GM18499 (cell line): ENCODE measurements around the gene CD2AP.
A peak's percentile ranks its signal among the peaks of the same experiment; 100 is the strongest.
"Not testable (repeated sequence)": the region's sequence is repeated elsewhere in the genome, so short reads cannot be mapped to it uniquely, and the experiment has no call there.

Experiments
- ATAC-seq: cut with Tn5 transposase; IDR thresholded peaks from one replicate; pipeline ENCODE4 v1.9.1; 2021; ENCODE audit warnings: moderate number of reproducible peaks; ENCODE audit not compliant: insufficient read depth, unreplicated experiment

The CD2AP gene

DNA sequence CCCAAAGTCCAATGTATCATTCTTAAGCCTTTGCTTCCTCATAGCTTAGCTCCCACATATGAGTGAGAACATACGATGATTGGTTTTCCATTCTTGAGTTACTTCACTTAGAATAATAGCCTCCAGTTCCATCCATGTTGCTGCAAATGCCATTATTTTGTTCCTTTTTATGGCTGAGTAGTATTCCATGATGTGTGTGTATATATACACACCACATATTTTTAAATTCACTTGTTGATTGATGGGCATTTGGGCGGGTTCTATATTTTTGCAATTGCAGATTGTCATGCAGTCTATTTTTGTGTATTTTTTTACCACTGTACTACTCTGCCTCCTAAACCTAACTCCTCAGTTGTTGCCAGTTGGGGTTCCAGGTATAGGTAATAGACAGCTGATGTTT, 74.7 kb downstream of the CD2AP start:
- ATAC-seq, result no peak

DNA sequence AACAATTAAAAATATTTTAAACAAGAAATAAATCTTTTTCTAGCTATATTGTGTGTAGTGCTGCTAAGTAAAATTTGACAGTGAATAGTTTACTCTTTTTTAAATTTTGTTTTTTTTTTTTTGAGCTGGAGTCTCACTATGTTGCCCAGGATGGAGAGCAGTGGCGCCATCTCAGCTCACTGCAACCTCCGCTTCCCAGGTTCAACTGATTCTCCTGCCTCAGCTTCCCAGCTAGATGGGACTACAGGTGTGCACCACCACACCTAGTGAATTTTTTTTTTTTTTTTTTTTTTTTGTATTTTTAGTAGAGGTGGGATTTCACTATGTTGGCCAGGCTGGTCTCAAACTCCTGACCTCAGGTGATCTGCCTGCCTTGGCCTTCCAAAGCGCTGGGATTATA, 75.7 kb downstream of the CD2AP start:
- ATAC-seq, result not testable (repeated sequence)

DNA sequence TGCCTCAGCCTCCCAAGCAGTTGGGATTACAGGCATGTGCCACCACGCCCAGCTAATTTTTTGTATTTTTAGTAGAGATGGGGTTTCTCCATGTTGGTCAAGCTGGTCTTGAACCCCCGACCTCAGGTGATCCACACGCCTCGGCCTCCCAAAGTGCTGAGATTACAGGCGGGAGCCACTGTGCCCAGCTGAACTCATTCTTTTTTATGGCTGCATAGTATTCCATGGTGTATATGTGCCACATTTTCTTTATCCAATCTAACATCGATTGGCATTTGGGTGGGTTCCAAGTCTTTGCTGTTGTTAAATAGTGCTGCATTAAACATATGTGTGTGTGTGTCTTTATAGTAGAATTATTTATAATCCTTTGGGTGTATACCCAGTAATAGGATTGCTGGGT, 78.9 kb downstream of the CD2AP start:
- not testable (repeated sequence) for ATAC-seq

DNA sequence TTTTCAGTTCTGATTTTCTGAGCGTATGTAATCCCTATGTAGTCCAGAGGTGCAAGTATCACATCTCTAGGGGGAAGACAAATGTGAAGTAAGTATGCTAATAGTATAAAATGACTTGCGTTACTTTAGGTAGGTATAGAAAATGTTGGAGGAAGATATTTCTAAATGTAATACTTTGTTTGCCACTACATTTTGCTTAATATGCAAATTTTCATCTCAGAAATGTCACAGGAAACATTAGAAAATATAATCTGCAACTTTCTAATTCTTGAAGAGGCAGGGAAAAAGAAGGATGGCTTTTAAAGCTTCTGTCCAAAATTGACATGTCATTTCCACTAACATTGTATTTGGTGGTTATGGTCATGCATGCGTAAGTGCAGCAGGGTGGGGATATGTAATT, 85.6 kb downstream of the CD2AP start:
- ATAC-seq, result no peak

DNA sequence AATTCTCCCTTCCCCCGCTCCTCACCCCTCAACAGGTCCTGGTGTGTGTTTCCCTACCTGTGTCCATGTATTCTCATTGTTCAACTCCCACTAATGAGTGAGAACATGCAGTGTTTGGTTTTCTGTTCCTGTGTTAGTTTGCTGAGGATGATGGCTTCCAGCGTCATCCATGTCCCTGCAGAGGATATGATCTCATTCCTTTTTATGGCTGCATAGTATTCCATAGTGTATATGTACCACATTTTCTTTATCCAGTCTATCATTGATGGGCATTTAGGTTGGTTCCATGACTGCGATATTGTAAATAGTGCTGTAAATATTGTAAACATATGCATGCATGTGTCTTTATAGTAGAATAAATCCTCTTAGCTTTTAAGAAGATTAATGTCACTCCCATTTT, 89.0 kb downstream of the CD2AP start:
- not testable (repeated sequence) for ATAC-seq

DNA sequence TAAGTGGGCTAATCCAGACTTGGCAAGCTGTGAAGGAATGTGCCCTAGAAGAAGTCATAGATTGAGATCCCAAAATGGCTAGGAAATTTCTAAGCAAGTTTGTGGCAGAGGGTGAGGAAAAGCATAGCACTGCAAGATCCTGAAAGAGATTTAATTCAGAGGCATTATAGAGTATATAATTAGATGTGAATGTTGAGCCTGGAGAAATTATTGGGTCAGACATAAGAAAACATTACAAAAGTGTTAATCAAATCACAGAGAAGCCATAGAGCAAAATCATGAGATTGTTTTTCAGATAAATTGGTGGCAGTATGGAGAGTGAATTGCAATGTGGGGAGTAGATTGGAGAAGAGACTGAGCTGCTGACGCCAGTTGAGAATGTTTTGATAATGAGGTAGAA, 90.0 kb downstream of the CD2AP start:
- no peak for ATAC-seq

DNA sequence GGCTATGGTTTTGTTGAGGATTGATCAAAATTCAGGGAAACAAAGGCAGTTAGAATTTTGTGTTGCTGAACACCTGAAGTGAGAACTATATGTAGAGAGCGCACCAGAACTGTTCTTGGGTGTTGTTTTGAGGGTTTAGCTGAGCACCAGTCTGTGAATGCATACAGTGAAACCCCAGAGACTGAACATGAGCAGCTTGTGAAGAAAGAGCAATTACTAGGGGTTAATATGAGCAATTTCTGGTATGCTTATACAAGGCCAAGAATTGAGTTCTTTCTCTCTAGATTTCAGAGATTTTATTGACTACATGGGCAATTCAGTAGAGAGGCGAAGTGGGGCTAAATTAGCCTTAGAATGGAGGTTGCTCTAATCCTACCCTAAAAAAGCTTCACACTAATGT, 93.9 kb downstream of the CD2AP start:
- ATAC-seq, result no peak

DNA sequence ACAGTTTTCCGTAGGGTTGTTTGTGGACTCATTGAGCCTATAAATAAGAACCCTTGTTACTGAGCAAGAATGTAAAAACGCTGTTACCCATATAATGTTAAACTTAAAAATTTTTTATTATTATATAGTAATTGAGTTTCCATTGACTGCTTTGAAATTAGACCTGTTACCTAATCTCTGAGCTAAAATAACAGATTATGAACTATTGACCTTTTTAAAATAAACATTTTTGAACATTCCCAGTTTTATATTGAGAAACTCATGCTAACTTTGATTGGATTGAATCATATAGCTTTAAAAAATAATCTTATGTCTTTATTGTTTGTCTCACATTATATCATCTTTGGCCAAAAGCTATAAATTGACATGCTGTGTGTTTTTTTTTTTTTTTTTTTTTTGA, 95.5 kb downstream of the CD2AP start:
- ATAC-seq, result no peak

DNA sequence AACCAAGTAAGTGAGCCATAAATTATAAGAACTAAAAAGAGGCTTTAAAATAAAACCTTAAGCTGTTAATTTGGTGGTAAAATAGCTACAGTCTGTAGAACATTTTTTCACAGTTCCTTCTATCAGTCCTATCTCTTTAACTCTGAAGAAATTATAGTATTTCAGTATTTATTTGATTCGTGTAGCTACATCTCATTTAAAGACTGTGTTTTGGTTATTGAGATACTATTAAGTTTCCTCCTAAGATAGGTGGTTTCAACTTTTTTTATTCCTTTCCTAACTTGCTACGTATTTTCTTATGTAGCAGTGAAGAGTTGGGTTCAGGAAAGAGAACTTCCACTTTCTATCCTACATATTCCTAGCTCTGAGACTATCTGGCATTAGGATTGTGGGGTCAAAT, 97.2 kb downstream of the CD2AP start:
- ATAC-seq, result no peak

DNA sequence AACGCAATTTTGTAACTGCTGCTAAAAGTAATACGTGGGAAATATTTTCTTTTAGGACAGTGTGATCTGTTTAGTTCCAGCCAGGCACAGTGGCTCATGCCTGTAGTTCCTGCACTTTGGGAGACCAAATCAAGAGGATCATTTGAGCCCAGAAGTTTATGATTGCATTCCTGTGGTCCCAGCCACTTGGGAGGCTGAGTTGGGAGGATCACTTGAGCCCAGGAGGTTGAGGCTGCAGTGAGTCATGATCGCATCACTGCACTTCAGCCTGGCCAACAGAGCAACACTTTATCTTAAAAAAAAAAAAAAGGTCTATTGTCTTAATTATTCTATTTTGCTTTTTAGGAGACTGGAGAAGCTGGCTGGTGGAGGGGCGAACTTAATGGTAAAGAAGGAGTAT, 101.5 kb downstream of the CD2AP start:
- no peak for ATAC-seq

DNA sequence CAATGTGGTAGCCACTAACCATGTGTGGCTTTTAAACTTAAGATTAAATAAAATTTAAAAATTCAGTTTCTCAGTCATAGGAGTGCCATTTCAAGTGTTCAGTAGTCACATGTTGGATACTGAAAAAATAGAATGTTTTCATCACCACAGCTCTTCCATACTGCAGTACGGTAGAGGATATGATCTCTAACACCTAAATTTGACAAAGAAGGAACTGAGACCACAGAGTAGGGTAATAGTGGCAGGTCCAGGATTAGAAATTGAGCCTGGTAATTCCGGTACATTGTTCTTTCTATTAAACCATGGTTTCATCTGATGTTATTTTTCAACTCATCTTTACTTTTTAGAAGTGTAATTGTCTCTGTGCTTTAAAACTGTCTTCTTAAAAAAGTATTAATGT, 104.0 kb downstream of the CD2AP start:
- peak; percentile 89 for ATAC-seq

DNA sequence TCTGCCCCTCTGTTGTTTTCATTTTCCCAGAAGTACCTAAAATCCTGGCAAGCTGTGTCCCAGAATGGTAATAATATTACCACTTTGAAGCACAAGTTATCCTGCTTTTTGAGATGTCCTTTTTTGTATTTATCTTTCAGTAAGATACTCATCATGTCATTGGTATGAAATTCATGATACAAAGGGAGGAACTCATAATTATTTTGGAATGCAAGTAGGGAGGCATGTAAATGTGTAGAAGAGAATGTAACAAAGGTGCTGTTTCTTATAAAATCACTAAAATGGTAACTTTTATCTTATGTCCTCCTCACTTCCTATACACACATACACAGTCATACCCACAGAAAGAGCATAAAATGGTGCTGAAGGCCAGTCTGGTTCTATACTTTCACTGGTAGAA, 109.9 kb downstream of the CD2AP start:
- ATAC-seq, result no peak

DNA sequence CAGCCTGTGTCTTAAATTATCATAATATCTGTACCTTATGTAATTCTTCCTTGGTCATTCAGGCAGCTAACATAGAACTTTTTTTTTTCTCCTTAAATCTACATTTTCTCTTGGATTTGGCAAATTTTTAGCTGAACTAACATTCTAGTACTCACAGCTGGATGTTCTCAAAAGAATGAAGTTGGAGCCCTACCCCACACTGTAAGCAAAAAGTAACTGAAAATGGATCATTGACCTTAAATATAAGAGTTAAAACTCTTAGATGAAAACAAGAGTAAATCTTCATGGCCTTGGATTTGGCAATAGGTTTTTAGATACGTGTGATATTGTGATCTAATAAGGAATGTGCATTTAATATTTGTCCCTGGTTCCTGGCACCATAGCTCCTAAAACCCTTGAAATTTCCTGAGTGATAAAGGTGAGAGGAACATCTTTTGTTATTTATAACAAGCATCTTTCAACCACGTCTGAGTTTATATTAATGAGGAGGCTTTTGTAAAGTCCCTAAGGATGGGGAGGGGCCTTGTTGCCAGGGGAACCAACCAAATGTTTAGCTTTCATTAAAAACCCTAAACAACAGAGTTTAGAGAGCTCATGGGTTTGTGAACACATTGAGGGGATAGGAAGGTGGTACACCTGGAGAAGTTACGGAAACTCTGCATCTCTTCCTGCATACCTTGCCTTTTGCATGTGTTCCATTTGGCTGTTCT, 114.7 kb downstream of the CD2AP start:
- ATAC-seq, result no peak

DNA sequence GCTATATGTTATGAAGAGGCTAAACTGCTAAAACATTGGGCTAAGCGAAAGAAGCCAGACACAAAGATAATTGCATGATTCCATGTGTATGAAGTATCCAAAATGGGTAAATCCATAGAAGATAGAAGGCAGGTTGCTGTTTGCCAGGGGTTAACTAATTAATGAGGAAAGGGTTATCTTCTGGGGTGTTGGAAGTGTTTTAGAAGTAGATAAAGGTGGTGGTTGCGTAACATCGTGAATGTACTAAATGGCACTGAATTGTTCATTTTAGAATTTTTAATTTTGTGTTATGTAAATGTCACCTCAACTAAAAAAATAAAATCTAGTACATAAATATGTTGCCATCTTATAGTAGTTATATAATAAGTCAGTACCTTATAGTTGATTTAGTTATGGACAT, 116.4 kb downstream of the CD2AP start:
- ATAC-seq, result no peak

DNA sequence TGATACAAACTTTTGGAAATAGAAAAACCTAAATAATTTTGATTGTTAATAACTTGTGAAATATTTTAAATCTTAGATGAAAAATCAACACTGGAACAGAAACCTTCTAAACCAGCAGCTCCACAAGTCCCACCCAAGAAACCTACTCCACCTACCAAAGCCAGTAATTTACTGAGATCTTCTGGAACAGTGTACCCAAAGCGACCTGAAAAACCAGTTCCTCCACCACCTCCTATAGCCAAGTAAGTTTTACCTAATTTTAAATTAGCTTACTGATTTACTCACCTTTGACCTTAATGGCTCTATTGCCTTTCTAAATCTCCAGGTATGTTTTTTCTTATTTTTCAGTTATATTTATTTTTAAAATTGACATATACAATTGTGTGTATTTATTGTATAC, 118.2 kb downstream of the CD2AP start:
- no peak for ATAC-seq

DNA sequence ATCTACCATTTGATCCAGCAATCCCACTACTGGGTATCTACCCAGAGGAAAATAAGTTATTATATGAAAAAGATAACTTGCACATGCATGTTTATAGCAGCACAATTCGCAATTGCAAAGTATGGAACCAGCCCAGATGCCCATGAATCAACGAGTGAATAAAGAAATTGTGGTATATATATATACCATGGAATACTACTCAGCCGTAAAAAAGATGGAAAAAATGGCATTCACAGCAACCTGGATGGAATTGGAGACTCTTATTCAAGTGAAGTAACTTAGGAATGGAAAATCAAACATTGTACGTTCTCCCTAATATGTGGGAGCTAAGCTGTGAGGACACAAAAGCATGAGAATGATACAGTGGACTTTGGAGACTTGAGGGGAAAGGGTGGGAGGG, 120.8 kb downstream of the CD2AP start:
- ATAC-seq, result no peak

DNA sequence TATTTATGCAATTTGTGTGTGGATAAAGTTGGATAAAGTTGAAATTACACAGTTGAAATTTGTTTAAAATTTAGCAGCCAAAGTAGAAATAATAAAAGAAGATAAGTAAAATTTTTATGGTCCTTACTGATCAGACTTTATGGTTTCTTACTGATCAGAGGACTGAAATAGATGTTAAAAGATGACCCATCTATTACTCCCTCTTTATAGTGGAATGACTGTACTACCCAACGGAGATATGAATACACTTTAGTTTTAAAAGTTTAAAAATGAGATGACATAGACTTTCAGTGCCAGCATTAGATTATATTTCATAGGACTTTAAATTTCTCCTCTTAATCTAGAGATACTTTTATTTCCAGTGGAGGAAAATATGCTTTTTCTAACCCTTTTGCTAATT, 121.9 kb downstream of the CD2AP start:
- no peak for ATAC-seq

DNA sequence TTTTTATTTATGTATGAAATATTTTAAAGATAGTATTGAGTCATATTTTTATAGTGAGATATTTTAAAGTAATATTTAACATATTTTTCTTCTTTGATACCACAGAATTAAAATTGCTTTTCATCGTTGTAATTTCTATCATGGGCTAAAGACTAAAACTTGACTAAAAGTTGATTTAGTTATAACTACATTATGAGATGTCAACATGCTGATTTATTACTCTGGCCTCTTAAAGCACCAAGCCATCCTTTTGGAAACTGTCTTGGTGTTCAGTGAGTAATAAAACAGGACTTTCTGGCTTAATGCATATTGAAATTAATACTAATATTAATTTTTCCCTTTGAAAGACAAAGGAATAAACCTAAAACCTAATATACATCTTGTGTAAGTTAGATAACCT, 125.6 kb downstream of the CD2AP start:
- no peak for ATAC-seq

DNA sequence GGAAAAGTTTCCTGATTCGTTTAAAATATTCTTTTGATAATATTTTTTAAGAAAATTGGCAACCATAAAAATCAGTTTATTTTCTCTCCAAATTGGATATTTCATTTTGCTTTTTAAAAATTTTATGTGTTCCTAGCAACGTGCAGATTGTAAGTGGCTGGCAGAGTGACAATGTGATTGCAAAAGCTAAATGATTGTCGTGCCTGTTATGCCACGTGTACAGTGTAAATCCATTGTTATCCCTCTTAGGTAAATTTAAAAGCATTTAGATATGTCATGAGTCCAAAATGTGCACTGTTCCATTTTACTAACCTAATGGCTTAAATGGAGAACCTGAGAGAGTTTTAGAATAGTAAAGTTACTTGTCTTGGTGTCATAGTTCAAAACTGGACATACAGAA, 126.4 kb downstream of the CD2AP start:
- no peak for ATAC-seq

DNA sequence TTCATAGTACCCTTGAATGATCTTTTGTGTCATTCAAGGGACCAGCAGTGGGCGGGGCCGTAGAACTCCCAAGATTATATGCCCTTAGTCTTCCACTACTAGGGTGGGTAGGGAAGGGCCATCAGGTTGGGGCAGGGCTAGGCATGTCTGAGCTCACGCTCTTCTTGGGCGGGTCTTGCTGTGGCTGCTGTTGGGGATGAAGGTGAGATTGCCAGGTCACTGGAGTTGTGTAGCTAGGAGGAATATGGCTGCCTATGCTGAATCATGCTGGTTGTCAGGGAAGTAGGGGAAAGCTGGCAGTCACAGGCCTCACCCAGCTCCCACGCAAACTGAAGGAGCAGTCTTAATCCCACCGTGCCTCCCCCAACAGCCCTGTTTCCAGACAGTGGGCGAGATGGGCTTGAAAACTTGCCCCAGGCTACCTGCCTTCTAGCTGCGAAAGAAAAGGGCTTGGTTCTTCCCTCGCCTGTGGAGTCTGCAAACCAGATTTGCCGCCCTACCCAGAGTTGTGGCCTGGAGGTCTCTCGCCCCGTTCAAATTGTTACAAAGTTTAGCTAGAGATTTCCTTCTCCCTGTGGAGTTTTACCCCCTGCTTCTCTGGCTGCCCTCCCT, 144.4 kb downstream of the CD2AP start:
- ATAC-seq, result no peak

DNA sequence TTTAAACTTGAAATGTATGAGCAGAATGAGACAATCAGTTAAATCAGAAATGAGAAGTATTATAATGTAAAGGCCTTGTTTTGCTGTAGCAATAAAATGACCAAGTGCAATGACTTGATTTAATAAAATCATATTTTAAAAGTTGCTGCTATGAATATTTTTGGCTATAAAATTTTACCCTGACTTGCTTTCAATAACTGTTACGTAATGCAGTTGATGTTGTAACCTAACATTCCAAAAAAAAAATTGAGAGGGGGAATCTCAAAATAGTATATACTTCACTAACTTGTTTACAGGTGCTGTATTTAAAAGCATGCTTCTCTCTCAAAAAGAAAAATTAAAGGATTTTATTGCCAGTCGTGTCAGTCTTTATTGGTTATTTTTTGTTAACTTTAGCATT, 149.2 kb downstream of the CD2AP start:
- ATAC-seq, result no peak
